Measurements from ENCODE around the gene STARD10.
"Not testable (repeated sequence)": the region's sequence is repeated elsewhere in the genome, so short reads cannot be mapped to it uniquely, and the experiment has no call there.

Gene STARD10, protein sequence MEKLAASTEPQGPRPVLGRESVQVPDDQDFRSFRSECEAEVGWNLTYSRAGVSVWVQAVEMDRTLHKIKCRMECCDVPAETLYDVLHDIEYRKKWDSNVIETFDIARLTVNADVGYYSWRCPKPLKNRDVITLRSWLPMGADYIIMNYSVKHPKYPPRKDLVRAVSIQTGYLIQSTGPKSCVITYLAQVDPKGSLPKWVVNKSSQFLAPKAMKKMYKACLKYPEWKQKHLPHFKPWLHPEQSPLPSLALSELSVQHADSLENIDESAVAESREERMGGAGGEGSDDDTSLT

GRCh38 chr11:72793425-72794367, at the start of gene STARD10:
Gene STARD10, minus strand, starts transcription at chr11:72794047. Its CDS starts 12,866 bp downstream, at chr11:72781181.
- peak; percentile 94 for DNase-seq

DNA sequence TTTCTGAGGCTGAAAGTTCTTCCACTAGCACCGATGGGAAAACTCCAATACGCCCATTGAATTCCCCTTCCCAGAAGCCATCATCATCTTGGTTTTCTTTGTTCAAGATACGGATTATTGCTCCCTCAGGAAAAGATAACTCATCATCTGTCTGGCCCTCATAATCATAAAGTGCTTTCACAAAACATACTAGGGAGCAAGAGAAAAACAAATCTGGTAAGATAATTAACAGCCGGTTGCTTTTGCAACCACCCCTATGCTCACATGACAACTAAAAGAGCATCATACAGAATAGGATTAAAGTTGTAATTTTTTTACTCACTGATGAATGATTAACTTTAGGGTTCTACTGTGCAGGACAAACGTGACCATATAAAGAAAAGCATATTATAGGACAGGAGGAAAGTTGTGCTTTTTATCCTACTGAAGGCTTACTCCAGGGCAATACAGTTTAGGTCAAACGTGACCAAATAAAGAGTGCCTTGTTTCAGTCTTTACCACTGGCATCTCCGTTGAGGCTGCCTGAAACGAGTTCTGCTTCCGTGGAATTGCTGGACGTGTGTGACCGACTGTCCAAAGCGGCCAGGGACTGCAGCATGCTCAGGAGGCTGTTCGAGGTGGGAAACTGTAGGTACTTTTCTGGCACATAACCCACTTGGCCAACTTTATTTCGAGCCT, 48.9 kb upstream of the STARD10 start:
- DNase-seq, result no peak

- no peak for DNase-seq
These were observed 48.3 kb upstream of the STARD10 start for GRCh38 chr11:72842126-72842525.

DNA sequence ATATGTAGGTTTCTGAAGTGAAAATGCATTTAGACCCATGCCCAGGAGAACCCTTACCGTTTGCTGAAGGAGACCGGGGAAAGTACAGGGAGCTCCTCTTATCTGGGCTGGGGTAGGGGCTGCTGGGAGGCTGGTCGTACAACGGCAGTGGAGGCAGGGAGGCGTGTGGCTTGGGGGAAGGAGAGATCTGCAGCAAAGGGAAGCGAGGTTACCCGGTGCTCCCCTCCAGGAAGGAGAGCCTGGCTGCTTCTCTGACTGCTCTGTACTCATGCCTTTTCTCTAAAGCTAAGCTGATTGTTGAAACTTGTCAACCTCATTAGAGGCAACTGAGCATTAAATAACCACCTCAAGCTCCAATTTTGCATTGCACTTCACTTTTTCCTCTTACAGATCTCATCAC, 47.5 kb upstream of the STARD10 start:
- no peak for DNase-seq

DNA sequence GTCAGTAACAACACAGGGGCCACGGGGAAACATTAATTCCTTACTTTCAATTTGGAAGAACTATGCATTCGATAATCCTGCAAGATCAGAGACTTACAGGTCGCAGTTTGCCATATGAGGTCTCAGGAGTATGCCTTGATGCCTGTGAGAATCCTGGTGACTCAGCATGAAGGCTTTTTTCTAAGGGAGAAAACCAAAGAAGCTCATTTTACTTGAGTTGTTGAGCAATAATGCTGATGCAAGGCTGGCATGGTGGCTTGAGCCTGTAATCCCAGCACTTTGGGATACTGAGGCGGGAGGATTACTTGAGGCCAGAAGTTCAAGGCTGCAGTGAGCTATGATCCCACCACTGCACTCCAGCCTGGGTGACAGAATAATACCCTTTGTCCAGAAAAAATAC, 46.9 kb upstream of the STARD10 start:
- no peak for DNase-seq

DNA sequence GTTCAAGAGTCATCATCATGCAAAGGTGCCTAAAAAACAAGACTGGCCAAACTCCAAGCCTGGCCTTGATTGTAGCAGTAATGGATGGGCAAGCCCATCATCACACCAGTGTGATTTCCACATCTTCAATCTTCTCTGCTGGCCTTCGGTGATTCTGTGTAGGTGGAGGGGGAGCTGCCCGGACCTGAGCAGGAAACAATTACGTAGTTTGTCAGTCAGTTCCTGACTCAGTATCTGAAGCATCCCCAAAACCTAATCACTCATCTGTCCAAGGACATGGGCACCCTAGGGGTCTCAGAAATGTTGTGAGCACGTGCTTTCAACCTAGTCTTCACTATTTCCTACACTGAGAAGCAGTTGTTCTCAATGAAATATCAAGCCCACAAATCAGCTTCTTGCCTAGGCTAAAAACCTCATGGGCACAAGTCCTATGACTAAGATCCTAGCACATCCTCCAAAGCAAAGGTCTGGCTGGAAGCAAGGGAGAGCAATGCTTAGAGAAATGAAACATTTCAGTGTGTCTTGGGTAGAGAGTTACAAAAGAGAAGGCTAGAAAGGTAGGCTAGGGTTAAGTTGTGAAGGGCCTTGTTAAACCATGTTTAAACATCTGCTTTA, 45.0 kb upstream of the STARD10 start:
- DNase-seq, result no peak

GRCh38 chr11:72836111-72836510, 42.3 kb upstream of the STARD10 start:
- DNase-seq, result no peak

- no peak for DNase-seq
These were observed 41.1 kb upstream of the STARD10 start for GRCh38 chr11:72834905-72835304.

DNA sequence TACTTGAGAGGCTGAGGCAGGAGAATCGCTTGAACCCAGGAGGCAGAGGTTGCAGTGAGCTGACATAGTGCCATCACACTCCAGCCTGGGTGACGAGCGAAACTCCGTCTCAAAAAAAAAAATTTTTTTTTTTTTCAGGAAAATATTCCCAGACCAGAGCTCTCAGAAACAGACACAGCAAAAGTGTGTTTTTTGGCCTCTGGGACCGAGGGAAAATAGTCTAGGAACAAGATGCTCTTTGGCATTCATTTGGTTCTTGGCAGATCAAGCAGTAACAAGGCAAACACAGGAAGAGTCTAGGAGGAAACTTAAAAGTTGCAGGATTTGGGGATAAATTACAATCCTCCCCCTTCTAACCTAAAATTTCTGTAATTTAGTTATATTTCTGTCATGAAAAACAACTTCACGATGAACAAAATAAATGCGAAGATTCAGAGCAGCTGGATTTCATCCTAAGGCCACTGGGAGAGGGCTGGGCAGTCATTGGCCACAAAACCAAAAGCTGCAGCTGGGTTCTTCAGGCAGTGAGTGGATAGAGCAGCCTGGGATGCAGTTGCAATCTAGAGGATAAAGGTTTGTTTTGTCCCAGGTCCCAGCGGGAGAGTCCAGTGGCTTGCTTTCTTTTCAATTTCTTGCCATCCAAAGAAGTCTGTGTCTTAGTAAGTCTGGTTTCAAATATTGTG, 40.1 kb upstream of the STARD10 start:
- DNase-seq, result no peak

DNA sequence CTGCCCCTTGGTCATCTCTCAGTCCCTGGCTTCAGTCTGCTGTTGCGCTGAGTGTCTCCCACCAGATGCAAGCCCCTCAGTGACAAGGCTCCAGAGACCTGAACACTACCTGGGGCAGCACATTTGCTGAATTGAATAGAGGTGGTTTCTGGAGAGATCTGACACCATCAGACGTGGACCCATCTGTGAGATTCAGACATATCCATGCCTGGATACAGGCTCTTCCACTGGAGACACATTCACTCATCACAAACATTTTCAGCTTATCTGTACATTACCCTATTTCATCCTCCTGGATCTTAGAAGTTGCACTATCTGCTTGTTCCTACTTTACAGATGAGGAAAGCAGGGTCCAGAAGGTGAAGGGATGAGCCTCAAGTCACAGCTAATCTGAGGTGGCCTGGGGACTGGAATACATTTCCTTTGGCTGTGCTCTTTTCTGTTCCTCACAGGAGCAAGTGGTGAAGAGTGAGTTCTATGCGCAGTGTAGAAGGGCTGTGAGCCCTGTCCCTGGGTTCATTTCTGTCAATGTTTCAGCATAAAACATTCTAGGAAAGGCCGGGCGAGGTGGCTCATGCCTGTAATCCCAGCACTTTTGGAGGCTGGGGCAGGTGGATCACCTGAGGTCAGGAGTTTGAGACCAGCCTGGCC, 39.4 kb upstream of the STARD10 start:
- no peak for DNase-seq

GRCh38 chr11:72832301-72833082, 38.6 kb upstream of the STARD10 start:
- DNase-seq, result no peak

GRCh38 chr11:72831521-72832300, 37.9 kb upstream of the STARD10 start:
- DNase-seq, result peak; percentile 57

GRCh38 chr11:72829884-72830533, 36.2 kb upstream of the STARD10 start:
- no peak for DNase-seq

DNA sequence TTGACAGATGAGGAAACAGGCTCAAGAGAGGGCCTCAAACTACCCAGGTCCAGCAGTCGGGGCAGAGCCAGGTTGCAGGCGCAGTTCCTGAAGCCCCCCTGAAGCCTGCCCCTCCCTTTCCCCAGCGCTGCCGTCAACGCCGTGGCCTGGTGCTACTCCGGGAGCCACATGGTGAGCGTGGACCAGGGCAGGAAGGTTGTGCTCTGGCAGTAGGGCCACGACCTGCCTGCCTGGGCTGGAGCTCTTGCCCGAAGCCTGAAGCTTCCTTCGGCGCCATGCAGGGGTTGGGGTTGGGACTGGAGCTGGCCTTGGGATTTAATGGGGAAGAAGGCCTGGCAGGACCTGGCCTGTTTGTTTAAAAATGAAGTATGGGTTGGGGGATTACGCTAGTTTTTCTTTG, 35.3 kb upstream of the STARD10 start:
- DNase-seq, result no peak

DNA sequence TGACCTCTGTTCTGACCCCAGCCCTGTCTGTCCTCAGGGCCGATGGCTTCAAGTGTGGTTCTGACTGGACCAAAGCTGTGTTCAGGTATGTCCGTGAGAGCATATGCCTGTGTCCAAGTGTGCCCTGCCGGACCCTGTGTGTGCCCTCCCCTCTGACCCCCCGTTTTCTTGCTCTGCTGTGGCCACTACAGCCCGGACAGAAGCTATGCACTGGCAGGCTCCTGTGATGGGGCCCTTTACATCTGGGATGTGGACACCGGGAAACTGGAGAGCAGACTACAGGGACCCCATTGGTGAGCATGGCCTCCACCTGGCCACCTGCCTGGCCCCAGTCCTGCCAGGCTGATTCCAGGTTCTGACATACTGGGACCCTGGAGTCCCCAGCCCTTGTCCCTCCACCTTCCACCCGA, 34.9 kb upstream of the STARD10 start:
- no peak for DNase-seq

DNA sequence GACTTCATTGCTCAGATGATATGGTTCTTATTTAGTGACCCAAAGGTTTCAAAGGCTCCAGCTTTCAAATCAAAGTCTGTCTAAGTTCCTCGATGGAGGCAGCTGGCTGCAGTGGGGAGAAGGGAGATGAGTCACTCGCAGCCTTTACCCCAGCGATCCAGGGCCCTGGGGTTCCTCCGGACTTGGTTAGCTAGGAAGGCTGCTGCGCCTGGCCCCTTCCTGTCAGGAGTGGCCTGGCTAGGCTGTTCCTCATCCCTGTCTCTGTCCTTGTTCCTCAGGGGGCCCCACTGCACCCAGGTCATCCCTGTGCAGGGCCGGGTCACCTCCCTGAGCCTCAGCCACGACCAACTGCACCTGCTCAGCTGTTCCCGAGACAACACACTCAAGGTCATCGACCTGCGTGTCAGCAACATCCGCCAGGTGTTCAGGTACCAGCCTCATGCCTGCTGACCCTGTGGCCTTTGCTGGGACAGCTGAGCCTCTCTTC, 34.3 kb upstream of the STARD10 start:
- no peak for DNase-seq

GRCh38 chr11:72827656-72828055, 33.8 kb upstream of the STARD10 start:
- not testable (repeated sequence) for DNase-seq

- DNase-seq, result no peak
These were observed 33.2 kb upstream of the STARD10 start for GRCh38 chr11:72826942-72827480.
